NCI-H1105 (cell line): ENCODE data around the gene RPTOR.

ENCODE experiments used
- DNase-seq: peaks from one replicate; lab custom pipeline; 2025; lab: John Stamatoyannopoulos, UW

The RPTOR gene

DNA sequence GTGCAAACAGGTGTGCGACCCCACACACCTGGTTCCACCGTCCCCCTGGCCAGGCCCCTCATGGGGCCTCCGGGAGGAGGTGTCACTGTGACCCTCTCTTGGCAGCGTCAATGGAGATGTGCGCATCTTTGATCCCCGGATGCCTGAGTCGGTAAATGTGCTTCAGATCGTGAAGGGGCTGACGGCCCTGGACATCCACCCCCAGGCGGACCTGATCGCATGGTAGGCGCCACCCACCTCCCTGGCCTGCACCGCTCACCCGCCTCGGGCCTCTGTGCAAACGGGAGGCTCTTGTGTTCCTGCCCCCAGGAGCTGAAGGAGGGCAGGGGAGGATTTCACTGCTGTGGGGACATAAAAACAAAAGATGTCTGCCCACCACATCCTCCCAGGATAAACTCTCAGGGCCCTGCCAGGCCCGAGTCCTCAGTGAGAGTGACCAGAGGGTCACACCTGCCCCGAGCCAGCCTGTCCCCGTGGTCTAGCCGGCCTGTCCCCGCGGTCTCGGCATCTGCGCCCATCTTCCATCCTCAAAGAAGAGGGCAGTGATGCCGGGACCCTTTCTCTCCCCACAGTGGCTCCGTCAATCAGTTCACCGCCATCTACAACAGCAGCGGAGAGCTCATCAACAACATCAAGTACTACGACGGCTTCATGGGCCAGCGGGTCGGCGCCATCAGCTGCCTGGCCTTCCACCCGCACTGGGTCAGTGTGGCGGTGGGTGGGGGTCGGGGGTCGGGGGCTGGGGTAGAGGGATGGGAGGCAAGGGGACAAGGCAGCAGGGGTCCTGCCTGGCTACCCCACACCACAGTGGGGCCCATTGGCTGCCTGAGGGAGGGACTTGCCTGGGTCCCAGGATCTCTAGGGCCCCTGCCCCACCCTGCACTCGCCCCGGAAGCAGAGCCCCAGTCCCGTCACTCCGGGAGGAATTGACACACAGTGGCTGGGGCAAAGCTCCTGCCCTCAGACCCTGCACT lies 418.0 kb downstream of the RPTOR start:
- DNase-seq: no peak

DNA sequence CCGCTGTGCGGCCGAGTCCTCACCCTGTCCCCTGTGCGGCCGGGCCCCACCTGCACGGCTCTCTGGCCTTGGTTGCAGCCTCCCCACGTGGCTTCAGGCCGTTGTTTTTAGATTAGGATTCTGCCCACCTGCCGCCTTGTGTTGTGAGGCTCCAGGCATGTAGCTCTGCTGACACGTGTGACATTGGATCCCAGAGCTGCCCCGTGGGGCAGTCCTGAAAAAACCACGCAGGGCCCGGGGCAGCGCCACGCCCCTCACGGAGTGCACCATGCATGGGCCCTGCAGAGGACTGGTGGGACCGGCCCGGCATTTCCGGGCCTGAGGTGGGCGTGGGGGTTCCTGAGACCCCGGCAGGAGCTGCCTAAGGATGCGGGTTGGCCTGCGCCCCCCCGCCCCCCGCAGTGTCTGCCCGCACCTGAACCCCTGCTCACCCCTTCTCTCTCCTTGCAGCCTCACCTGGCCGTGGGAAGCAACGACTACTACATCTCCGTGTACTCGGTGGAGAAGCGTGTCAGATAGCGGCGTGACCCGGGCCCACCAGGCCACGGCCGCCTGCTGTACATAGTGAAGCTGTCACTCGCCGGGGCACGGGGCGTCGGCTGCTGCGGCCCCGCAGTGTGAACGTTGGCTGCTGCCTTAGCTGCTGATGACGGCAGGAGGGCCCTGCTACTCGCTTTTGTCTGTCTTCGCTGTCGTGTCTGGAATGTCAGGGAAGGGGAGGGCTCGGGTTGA lies 419.3 kb downstream of the RPTOR start:
- DNase-seq: no peak

- no peak for DNase-seq
These were observed 419.9 kb downstream of the RPTOR start for GRCh38 chr17:80964544-80964856.

- no peak for DNase-seq
These were observed 420.4 kb downstream of the RPTOR start for GRCh38 chr17:80964859-80965580.

GRCh38 chr17:80965606-80966005 lies 421.0 kb downstream of the RPTOR start:
- DNase-seq: no peak

DNA sequence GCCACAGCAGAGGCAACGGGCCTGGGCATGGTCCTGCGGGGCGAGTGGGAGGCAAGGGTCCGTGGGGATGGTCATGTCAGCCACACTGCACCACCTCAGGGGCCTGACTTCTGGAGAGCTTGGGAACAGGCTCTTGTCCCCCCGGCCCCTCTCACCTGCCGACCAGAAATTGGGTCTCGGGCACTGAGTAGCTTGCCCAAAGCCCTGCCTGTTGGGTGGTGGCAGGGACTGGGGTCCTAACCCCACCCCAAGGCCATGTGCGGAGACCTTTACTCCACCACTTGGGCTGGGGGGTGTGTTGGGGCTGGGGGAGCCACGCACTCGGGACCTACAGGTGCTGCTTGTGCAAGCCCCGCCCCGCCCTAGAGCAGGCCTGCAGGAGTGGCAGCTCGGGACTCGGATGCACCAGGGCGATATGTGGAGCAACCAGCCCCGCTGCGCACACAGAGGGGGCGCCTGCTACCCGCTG lies 422.8 kb downstream of the RPTOR start:
- DNase-seq: no peak

- DNase-seq: peak; percentile 21
These were observed 424.0 kb downstream of the RPTOR start for GRCh38 chr17:80968602-80969029.

DNA sequence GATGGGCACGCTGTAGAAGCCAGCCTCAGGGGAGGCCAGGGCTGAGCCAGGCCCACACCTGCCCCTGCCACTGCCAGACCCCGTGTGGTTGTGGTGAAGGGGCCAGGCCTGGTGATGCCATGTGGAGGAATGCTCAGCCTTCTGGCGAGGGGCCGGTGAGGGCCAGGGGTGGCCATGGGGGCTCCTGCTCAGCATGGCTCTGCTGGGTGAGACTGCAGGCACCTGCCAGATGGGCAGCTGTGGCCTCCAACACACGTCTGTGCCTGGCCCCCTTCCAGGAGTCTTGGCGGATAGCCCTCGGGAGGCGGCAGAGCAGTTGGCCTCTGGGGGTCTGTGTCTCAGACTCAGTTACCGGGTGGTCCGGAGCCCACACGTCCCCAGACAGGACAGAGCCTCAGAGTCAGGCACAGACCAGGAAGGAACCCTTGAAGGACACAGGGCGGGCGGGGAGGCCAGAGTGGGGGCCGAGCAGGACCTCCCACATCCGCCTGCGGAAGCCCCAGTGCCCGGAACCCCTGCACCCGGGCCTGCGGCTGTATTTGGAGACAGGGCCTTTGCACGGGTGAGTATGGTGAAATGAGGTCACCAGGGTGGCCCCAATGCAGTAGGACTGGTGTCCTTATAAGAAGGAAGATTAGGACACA lies 424.5 kb downstream of the RPTOR start:
- no peak for DNase-seq

- DNase-seq: no peak
These were observed 425.0 kb downstream of the RPTOR start for GRCh38 chr17:80969674-80970043.

DNA sequence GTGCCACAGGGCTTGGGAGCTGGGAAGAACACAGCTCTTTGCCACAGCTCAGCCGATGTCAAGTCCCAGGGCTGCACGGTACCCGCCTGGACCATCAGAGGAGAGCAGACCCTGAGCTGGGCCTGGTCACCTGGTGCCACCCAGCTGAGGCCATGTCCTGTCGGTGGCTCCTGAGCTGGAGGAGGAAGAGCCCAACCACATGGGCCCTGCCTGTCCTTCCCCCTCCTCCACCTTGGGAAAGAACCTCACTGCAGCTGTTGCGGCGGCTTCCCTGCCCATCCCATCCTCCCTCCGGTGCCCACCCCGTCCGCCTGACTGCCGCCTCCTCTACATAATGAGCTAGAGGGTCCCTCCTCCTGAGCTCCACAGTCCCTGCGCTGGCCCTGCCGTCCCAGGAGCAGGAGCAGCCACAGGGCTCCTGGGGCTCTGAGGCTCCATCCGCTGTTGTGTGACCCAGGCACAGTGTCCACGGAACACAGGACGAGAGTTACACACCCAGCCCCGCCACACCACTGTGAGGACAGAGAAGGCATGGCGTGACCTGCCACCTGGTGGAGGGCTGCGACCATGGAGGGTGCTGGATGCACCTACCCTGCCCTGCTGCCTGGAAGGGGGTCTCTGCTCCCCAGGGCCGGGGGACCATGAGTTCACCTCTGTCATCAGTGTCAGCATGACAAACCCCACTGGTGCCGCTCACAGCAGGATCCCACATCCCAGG lies 425.6 kb downstream of the RPTOR start:
- DNase-seq: no peak

GRCh38 chr17:80970762-80971703 lies 426.4 kb downstream of the RPTOR start:
- DNase-seq: no peak

DNA sequence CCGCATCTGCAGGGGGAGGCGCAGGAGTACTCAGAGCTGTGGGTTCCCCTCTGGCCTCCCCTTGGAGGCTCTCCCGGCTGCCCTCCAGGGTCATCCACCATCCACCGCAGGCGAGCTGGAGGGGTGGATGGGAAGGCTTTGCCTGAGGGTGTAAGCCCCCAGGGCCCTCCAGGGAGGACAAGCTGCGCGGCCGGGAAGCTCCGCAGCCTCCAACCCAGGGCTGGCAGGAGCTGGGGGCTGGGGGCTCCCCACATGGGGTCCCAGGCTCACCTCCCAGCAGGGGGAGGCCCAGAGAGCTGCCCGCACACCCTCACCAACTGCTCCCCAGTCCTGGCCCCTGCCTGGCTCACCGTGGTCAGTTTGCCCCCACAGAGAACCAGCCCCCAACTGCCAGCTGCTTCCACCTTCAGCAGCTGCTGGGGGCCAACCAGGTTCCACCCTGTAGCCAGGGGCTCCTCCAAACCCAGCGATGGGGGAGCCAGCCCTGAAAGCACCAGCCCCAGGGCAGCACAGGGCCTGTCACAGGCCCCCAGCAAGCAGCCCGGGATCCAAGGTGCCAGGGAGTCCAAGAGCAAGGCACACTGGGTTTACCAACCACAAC lies 427.2 kb downstream of the RPTOR start:
- no peak for DNase-seq

GRCh38 chr17:80976701-80977100 lies 432.1 kb downstream of the RPTOR start:
- DNase-seq: no peak

GRCh38 chr17:80977172-80977571 lies 432.5 kb downstream of the RPTOR start:
- no peak for DNase-seq

GRCh38 chr17:80978499-80979497 lies 434.2 kb downstream of the RPTOR start:
- DNase-seq: no peak

DNA sequence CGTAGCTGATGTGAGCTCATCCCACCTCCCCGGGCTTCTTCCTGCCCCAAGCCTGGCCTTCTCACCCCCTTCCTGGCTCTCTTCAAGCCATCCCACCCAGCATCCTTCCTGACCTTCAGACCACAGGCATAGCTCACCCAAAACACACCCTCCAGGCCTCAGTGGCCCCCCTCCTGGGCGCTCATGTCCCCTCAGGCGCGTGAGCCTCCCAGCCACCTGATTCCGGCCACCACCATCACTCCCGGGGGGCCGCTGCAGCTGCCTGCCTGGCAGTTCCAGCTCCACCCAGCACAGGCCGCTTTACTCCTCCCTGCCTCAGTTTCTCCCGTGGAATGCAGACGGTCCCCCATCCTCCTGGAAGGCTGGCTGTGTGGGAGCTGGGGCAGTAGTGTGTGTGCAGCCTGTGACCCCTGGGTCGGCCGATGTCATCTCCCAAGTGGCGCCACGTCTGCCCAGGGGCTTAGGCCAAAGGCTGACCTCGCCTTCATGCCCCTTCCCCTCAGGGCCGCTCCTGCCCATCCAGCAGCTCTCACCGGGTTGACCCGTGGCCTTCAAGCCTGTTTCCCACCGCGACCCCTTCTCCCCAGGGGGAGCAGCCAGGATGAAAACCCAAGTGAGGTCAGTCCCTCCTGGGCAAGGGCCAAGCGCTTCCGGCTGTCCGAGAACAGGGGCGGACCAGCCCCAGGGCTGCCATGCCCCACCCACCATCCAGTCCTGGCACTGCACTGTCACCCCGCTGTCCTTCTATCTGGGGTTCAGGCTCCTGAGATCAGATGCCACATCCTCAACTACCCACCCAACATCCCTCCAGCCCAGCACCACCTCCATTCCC lies 435.1 kb downstream of the RPTOR start:
- DNase-seq: no peak

GRCh38 chr17:80980397-80981061 lies 435.9 kb downstream of the RPTOR start:
- no peak for DNase-seq
